HG03175 (cell line): ENCODE measurements around the gene TRPM3.
A peak's percentile ranks its signal among the peaks of the same experiment; 100 is the strongest.

Experiments
- ATAC-seq: cut with Tn5 transposase; IDR thresholded peaks from one replicate; pipeline ENCODE4 v1.9.1; 2021; ENCODE audit warnings: mild to moderate bottlenecking, moderate library complexity; ENCODE audit not compliant: unreplicated experiment

Gene TRPM3

GRCh38 chr9:70564468-70565335 lies 556.7 kb downstream of the TRPM3 start:
- ATAC-seq = no peak

DNA sequence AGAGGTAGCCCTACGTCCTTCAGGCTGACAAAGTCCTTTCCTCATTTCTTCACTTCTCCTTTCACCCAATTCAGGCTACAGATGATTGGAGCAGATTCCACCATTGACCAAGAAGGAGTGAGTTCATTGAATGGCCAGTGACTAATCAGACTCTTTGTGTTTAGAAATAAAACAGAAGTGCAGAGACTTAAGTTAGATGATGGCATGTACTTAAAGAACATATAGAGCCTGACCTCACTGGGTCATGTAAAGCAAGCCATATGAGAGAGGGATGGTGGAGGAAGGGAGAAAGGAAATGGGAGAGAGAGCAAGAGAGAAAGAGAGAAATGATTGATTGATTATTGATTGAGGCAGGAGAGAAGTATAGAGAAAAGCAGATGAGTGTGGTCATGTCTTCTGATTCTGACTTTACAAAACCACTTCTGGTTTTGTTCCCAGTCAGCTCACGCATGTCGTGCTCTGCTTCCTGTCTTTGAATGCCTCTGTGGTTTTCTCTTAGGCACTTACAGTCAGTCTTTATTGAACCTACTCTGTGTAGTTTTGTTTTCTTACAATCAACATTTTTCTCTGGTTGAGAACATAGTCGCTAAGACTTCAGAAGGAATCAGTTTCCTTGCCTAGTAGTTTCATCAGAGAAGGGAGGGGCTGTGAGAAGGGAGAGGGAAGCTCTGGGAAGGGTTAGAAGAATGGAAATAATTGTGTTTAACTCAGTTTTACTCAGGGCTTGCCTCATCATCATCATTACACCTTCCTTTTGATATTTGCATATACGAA lies 557.8 kb downstream of the TRPM3 start:
- peak; percentile 97 for ATAC-seq

DNA sequence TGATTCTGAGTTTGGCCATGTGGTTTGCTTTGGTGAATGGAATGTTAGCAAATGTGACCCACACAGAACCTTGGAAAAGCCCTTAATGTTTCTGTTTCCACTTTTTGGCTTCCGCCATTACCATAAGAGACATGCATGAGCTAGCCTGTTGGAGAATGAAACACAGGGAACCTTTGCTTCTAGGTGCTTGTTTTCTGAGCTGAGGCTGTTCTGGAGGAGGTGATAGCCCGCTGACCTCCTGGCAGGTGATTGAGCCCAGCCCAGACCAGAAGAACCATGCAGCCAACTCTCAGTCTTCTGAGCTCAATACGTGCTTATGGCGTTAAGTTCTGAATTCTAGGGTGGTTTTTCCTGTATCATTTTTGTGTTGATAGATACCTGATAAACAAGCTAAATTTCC lies 558.4 kb downstream of the TRPM3 start:
- no peak for ATAC-seq

- no peak for ATAC-seq
Observed at GRCh38 chr9:70561786-70562395, 559.5 kb downstream of the TRPM3 start.

DNA sequence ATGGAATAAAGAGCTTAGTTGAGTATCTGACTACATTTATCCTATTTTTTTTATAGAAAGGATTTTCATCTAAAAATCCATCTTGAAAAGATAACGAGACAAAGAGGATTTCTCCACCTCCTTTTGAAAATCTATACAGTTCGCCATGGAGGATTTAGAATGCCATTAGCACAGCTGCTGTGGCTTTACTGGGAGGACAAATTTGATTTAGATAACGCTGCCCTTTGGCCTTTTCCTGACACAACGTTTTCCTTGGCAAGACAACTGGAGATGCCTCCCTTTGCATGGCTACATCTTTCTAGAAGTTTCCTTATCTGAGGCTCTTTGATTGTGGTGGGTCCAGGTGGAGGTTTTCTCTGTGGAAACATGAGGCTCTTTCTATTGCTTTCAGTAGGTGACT lies 560.3 kb downstream of the TRPM3 start:
- ATAC-seq = no peak

DNA sequence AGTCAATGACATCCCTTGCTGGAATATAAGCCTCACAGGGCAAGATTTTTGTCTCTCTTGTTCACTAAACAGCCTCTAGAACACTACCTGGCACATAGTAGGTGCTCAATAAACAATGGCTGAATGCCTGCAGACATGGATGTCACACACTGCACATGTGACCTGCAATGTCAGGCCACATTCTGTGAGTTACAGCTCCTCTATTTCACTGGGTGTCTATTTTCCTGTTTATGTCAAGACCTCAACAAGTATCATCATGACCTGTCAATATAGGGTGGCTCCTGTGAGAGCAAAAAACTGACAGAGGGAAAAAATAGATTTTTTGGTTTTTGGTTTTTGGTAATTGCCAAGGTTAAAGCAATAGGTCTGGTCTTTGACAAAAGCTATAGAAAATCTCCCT lies 562.3 kb downstream of the TRPM3 start:
- ATAC-seq = no peak

DNA sequence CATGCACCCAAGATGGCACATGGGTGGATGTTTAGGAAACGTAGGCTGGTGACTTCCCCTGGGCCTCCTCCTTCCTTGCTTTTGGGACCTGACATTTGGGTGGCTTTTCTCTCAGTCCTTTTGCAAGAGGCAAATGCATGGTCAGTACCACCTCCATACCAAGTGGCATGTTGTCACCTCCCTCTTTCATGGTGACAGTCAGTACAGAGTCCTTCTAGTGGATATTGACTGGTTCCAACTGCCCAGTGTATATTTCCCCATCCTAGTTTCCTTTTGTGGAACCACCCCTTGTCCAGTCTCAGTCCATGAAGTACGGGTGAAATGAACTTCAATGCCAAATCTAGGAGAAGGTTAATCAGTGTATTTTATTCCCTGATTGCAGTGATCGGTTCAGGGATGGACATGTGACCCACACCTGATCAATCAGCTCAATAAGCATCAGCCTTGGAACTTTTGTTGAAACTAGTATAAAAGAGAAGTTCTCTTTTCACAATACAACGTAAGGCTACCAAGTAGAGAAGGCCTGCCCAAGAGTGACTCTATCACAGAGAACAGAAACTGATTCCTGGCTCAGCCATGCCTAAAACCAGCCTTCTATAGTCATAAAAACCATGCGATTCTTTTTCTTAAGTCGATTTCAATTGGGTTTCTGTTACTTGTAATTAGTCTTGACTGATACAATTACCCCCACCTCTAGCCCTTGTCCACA lies 563.6 kb downstream of the TRPM3 start:
- peak; percentile 99 for ATAC-seq

DNA sequence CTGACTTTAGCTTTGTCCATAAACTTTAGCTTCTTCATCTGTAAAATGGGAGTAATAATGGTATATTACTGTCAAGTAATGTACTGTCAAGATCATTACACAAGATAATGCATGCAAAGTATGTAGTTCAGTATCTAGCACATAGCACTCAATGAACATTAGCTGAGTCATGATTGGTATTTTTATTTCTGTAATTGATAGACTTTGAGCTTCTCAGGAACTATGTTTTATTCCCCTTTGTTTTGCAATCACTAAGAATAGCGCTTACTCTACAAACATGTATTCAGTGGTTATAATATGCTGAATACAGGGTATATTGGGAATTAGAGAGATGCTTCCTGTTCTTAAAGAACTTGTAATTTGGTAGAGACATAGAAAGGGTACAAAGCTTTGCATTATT lies 564.6 kb downstream of the TRPM3 start:
- ATAC-seq = no peak

GRCh38 chr9:70554881-70555280 lies 566.5 kb downstream of the TRPM3 start:
- ATAC-seq = no peak

- ATAC-seq = no peak
Observed at GRCh38 chr9:70553707-70554673, 567.4 kb downstream of the TRPM3 start.

DNA sequence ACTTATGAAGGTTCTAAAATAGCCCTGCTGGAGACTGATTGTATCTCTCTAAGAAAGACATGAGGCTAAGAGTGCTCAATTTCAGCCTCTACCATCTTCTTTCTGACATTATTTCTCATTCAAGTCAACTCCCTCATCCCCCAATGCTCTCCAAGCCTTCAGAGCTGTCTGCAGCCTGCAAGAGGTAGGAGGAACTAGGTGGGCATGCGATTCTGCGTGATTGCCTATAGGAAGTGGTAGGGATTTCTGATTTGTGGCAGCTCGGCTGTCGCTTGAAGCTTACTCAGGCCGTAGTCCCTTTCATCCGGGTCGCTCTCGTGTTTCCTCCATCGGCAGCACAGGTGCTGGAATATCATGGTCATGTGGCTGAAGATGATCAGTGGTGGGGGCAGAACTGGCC lies 568.9 kb downstream of the TRPM3 start:
- ATAC-seq = no peak

GRCh38 chr9:70551801-70552200 lies 569.6 kb downstream of the TRPM3 start:
- no peak for ATAC-seq

DNA sequence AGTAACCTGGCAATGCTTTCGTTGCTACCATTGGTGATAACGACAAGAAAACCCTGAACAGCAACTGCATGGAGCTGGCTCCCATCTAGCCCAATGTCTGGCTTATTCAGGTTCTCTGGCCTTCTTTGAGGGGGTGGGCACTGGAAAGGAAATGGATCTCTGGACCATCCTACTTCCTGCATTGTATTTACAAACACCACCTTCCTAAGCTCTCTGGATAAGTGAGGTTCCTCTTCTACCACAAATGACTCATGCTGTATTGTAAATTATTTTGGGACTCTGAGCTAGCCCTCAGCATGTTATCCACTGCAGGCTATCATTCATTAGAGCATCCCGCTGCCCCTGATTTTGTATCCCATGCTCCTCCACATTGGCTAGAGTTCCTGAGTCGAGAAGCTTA lies 570.0 kb downstream of the TRPM3 start:
- no peak for ATAC-seq

DNA sequence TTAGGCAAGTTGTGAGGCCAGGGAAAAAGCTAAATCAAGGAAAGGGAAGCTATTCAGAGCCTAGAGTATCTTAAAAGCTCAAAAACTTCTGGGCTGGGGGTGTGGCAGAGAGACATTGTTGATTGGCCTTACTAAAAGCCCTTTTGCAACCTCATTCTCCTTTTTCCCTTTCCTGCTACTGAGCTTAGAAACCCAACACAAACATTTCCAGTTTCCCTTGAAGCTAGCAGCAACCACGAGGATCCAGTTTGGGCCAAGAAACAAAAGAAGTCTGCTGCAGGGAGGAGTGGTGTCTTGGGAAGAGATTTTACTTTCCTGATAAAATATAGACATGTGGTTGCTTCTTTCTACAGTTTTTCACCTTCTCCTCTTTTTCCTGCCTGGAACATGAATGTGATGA lies 571.5 kb downstream of the TRPM3 start:
- no peak for ATAC-seq

GRCh38 chr9:70542311-70542931 lies 579.0 kb downstream of the TRPM3 start:
- no peak for ATAC-seq

DNA sequence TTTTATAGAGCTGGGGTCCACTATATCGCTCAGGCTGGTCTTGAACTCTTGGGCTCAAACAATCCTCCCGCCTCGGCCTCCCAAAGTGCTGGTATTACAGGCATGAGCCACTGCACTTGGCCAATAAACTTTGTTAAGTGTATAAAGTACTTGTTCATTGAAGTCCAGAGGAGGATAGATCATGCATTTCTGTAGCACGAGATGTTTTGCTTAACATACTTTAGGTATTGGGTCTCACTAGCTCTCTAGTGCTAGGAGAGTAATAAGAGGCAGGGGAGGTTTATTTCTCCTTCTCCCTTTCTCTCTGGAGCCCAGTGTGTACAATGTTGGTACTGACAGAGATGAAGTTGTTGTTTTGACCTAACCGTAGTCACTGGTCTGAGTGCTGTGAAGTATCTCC lies 581.4 kb downstream of the TRPM3 start:
- ATAC-seq = no peak

GRCh38 chr9:70539526-70539925 lies 581.9 kb downstream of the TRPM3 start:
- no peak for ATAC-seq

GRCh38 chr9:70539001-70539400 lies 582.4 kb downstream of the TRPM3 start:
- ATAC-seq = no peak

DNA sequence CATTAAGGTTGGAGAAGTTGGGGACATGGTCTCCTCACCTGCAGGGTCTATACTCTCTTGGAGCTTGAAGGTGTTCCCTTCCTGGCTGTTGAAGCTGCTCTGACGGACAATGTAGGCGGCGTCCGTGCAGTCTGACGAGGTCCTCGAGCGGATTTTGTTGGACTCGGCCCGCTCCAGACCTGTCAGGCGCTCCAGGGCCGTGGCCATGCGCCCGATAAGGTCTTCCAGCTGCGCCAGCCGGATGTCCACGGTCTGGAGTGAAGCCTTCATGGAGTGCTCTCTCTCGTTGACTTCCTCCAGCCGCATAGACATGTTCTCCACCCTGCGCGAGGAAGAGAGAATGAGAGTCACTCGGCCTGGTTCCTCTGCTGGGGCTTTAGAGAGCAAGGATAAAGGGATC lies 584.3 kb downstream of the TRPM3 start:
- ATAC-seq = no peak
